Activated CD8-positive, alpha-beta memory T cell treated with anti-CD3 and anti-CD28 coated beads, Interleukin-2, amount 10 ng/mL, durations not matched to agents 7 days and 5 days (primary cell): ENCODE results near the gene PRDM16. TPM values are rescaled to one million over a fixed set of nuclear protein-coding genes. Genes with fewer than 3 reads are reported as not detected.

Experiments
- ATAC-seq: fragments of 150-1000 bp; cut with Tn5 transposase; one replicate; pipeline ENCODE4 v1.10.0; 2021; ENCODE audit warnings: moderate library complexity
- CTCF ChIA-PET: fragments of 350-600 bp; sonication (Branson Sonifier 250); formaldehyde crosslinking; loops from one replicate; lab custom pipeline; 2021; ENCODE audit warnings: antibody characterized with exemption; lab: Charles Lee
- DNase-seq: peaks from one replicate; pipeline ENCODE4 v3.0.0-alpha.2; 2020
- H3K27ac Mint-ChIP-seq: one replicate; pipeline ENCODE4 v1.8.0; 2021; ENCODE audit warnings: mild to moderate bottlenecking, mixed read lengths
- H3K27me3 Mint-ChIP-seq: one replicate; pipeline ENCODE4 v1.8.0; 2021; ENCODE audit warnings: mixed read lengths
- H3K36me3 Mint-ChIP-seq: one replicate; pipeline ENCODE4 v1.8.0; 2021; ENCODE audit warnings: mild to moderate bottlenecking, mixed read lengths
- H3K4me1 Mint-ChIP-seq: one replicate; pipeline ENCODE4 v1.8.0; 2021; ENCODE audit warnings: mixed read lengths
- H3K4me3 Mint-ChIP-seq: one replicate; pipeline ENCODE4 v1.8.0; 2021; ENCODE audit warnings: mild to moderate bottlenecking, moderate library complexity, mixed read lengths
- H3K9me3 Mint-ChIP-seq: one replicate; pipeline ENCODE4 v1.8.0; 2022; ENCODE audit warnings: low read depth, mixed read lengths
- total RNA-seq, 2 experiments: library from RNA; stranded (reverse); gene quantifications; one replicate each; pipeline ENCODE4 v1.2.3, GENCODE V29; 2021

PRDM16 gene
- total RNA-seq, 2 experiments from 2014 or later: not detected

DNA sequence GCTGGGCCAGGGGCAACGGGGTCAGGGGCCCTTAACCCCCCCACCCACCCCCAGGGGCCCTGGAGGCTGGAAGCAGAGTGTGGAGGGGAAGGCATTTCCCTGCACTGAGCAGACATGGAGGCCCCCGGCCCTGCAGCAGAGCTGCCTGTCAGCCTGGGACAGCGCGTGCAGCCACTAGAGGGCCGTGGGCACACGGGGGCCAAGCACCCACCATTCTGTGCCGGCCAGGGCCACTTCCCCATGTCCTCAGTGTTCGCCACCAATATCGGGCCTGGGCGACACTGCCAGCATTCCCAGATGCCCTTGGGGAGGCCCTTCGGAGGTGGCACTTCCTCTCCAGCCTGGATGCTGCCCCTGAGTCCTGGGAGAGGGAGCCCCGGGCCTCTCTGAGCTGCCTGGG, 362.3 kb downstream of the PRDM16 start:
- no peaks in the 10 kb centered on the region for H3K27me3 Mint-ChIP-seq
- no peak overlapping the region for H3K27ac Mint-ChIP-seq
- DNase-seq: no peak
- no peaks in the 10 kb centered on the region for H3K36me3 Mint-ChIP-seq
- ATAC-seq: no peak
- no peaks in the 10 kb centered on the region for H3K9me3 Mint-ChIP-seq
- no peak overlapping the region for H3K4me3 Mint-ChIP-seq
- CTCF ChIA-PET: interaction anchor here (1.3 kb wide), 1 partner anchor 22 kb away, joined by 3 read pairs; no protein-coding TSS in a partner anchor
- no peaks in the 10 kb centered on the region for H3K4me1 Mint-ChIP-seq

DNA sequence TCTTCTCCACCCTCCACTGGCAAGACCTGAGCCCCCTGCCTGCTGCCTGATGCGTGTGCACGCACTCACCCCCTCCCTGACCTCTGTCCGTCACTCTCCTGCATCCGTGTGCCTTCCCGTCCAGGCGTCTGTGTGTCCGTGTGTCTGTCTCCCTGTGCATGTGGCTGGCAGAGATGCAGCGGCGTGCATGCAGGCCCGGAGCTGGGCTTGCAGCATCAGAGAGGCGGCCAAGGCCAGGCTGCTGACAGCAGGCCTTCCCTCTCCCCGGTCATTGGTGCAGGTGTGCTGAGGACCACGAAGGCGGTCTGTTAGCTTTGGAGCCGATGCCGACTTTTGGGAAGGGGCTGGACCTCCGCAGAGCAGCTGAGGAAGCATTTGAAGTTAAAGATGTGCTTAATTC, 362.7 kb downstream of the PRDM16 start:
- CTCF ChIA-PET: interaction anchor here (1.3 kb wide), 1 partner anchor 21 kb away, joined by 3 read pairs; no protein-coding TSS in a partner anchor
- H3K9me3 Mint-ChIP-seq: no peaks in the 10 kb centered on the region
- no peaks in the 10 kb centered on the region for H3K4me1 Mint-ChIP-seq
- H3K4me3 Mint-ChIP-seq: no peak overlapping the region
- ATAC-seq (no peak), DNase-seq (no peak)
- no peak overlapping the region for H3K27ac Mint-ChIP-seq
- no peaks in the 10 kb centered on the region for H3K27me3 Mint-ChIP-seq
- H3K36me3 Mint-ChIP-seq: no peaks in the 10 kb centered on the region

DNA sequence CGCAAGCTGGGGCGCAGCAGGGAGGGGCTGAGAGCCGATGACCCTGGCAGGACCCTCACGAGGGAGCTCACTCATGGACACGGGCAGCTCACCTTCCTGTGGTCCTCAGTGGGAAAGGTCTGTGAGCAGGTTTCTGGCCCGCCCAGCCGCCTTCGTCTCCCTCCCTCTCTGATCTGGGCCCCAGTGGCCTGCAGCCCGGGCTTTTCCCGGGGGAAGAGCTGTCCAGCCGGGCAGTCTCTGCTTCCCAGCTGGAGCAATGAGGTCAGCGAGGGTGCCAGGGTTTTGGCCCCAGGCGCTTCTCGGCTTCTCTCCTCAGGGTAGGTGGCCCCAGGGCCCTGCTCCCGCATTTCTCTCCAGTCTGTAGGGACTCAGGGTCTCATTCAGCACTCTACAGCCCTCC, 363.3 kb downstream of the PRDM16 start:
- H3K27me3 Mint-ChIP-seq: no peaks in the 10 kb centered on the region
- no peaks in the 10 kb centered on the region for H3K9me3 Mint-ChIP-seq
- no peak overlapping the region for H3K4me3 Mint-ChIP-seq
- no peak for ATAC-seq
- no peak for DNase-seq
- CTCF ChIA-PET: interaction anchor here (1.3 kb wide), 1 partner anchor 21 kb away, joined by 3 read pairs; no protein-coding TSS in a partner anchor
- H3K36me3 Mint-ChIP-seq: no peaks in the 10 kb centered on the region
- H3K27ac Mint-ChIP-seq: no peak overlapping the region
- no peaks in the 10 kb centered on the region for H3K4me1 Mint-ChIP-seq

DNA sequence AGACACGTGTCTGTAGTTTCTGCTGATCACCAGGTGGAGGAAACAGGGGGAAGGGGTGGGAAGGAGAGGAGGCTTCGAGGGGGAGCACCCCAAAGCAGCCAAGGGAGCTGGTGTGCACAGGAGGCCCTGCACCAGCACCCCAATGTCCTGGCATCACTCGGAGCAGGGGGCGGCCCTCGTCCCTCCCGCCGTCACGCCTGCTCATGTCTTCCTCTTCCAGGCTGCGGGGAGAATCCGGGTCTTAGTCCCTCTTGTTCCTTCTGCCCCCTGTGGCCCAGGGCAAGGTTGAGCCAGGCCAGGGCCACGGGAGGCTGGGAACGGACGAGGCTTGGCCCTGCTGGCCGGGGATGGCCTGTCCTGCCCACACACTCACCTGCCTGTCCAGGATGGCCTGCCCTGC, 364.1 kb downstream of the PRDM16 start:
- Mint-ChIP-seq H3K27me3 (no peaks in the 10 kb centered on the region), H3K36me3 (no peaks in the 10 kb centered on the region), H3K4me3 (no peak overlapping the region), H3K27ac (no peak overlapping the region), H3K4me1 (no peaks in the 10 kb centered on the region), H3K9me3 (no peaks in the 10 kb centered on the region)
- ATAC-seq (no peak), DNase-seq (no peak)
- CTCF ChIA-PET: no interaction called here

DNA sequence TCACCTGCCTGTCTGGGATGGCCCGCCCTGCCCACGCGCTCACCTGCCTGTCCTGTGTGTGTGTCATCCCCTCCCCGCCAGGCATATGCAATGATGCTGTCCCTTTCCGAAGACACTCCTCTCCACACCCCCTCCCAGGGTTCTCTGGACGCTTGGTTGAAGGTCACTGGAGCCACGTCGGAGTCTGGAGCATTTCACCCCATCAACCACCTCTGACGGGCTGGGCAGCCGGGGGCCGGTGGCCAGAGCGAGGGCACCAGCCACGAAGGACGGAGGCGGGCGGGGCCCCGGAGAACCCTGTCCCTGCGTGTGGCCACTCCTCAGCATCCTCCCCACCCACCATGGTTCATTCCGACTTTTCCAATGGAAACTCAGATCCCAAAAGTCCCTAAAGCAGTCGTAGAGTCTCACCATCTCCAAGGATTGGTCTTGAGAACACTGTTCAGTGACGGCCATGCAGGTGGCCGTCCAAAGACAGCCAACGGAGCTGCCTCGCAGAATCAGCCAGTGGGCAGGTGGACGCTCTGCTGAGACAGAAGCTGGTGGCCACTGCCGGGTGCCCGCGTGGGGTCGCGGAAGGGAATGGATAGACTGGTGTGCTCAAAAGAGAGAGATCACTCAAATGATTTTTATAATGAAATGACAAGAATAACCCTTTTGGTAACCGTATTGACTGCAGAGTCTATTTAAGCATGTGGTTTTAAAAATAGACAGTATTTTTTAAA, 364.8 kb downstream of the PRDM16 start:
- DNase-seq: no peak
- Mint-ChIP-seq H3K9me3 (no peaks in the 10 kb centered on the region), H3K4me1 (no peaks in the 10 kb centered on the region), H3K27me3 (no peaks in the 10 kb centered on the region), H3K27ac (no peak overlapping the region), H3K4me3 (no peak overlapping the region), H3K36me3 (no peaks in the 10 kb centered on the region)
- ATAC-seq: no peak
- CTCF ChIA-PET: no interaction called here

DNA sequence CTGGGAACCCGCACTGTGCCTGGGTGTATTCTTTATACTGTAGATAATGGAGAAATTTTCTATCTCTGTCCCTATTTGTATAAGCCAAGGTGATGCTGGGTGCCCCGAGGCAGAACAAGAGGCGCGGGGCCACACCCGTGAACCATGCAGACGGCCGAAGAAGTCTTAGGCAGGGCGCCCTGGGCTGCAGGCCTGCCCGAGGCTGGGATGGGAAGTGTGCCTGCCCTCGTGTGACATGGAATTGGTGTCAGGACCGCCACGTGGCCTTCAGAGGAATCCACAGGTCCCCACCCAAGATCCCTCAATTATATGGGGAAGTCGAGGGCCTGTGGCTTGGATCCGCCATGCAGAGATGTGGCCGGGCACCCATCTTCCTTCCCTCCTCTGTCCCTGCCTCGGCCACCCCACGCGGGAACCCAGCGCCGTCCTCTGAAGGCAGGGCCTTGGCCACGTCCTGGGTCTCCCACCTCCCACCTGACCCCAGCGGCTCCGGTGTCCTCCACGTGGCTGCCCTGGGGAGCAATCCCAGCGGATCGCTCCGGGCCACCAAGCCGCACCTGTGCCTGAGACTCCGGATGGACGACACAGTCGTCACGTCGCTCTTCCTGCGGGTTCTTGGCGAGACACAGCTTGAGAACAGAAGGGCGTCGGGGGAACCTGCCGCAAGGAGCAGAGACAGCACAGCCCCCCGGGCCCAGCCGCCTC, 365.6 kb downstream of the PRDM16 start:
- DNase-seq (no peak), ATAC-seq (no peak)
- H3K27me3 Mint-ChIP-seq: no peaks in the 10 kb centered on the region
- H3K9me3 Mint-ChIP-seq: no peaks in the 10 kb centered on the region
- CTCF ChIA-PET: no interaction called here
- H3K27ac Mint-ChIP-seq: no peak overlapping the region
- H3K4me3 Mint-ChIP-seq: no peak overlapping the region
- no peaks in the 10 kb centered on the region for H3K36me3 Mint-ChIP-seq
- H3K4me1 Mint-ChIP-seq: no peaks in the 10 kb centered on the region

DNA sequence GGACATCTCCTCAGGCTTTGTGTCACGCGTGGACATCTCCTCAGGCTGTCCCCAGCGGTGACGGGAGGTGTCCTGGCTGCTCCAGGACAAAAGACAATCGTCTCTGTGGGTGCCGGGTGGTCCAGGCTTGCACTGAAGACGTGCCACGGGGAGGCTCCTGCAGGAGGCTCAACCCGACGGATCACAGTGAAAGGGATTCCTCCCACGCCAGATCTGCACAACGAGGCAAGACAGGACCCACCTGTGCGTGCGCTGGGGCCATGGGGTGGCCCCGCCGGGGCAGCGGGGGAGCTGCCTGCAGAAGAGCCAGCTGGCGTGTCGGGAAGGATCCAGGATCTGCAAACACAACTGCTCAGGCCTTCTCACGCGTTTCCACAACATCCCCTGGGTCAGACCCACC, 366.7 kb downstream of the PRDM16 start:
- no peaks in the 10 kb centered on the region for H3K36me3 Mint-ChIP-seq
- no peak overlapping the region for H3K27ac Mint-ChIP-seq
- DNase-seq (no peak), ATAC-seq (no peak)
- no peaks in the 10 kb centered on the region for H3K9me3 Mint-ChIP-seq
- no peaks in the 10 kb centered on the region for H3K4me1 Mint-ChIP-seq
- CTCF ChIA-PET: no interaction called here
- H3K27me3 Mint-ChIP-seq: no peaks in the 10 kb centered on the region
- H3K4me3 Mint-ChIP-seq: no peak overlapping the region

DNA sequence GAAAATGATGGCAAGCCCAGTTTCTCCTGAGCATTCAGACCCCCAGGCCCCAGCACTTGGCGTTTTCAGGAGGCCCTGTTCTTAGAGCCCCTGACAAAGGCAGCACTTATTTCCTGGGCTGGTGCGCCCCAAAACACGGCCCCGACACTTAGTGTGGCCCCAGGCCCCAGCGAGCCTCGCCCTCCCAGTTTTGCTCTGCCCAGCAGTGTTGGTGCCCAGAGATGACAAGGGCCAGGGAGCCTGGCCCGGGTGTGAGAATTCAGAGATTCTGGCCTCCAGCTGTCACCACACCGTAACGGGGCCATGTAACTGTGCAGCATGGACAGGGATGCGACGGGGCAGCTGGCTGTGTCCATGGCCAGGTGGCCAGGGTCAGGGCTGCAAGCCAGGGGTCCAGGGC, 367.4 kb downstream of the PRDM16 start:
- Mint-ChIP-seq H3K4me3 (no peak overlapping the region), H3K27ac (no peak overlapping the region), H3K4me1 (no peaks in the 10 kb centered on the region), H3K9me3 (no peaks in the 10 kb centered on the region), H3K27me3 (no peaks in the 10 kb centered on the region), H3K36me3 (no peaks in the 10 kb centered on the region)
- no peak for DNase-seq
- CTCF ChIA-PET: no interaction called here
- no peak for ATAC-seq

DNA sequence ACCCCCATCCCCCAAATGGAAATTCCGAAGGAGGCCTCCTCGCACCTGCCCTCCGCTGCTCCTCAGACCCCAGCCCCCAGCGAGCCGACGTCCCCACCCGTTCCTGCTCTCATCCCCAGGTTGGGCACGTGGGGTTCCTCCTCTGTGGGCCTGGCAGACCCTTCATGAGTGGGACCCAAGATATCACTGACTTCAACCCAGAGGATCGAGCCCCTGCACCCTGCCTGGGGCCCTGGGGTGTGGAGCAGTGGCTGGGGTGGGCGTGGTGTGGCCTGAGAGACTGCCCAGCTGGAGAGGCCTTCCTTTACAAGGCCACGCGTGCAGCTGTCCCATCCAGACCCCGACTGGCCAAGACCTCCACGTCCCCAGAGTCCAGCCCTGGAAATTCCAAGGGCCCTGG, 367.9 kb downstream of the PRDM16 start:
- no peak overlapping the region for H3K27ac Mint-ChIP-seq
- H3K4me3 Mint-ChIP-seq: no peak overlapping the region
- no peaks in the 10 kb centered on the region for H3K4me1 Mint-ChIP-seq
- no peaks in the 10 kb centered on the region for H3K27me3 Mint-ChIP-seq
- CTCF ChIA-PET: no interaction called here
- ATAC-seq (no peak), DNase-seq (no peak)
- no peaks in the 10 kb centered on the region for H3K9me3 Mint-ChIP-seq
- no peaks in the 10 kb centered on the region for H3K36me3 Mint-ChIP-seq

DNA sequence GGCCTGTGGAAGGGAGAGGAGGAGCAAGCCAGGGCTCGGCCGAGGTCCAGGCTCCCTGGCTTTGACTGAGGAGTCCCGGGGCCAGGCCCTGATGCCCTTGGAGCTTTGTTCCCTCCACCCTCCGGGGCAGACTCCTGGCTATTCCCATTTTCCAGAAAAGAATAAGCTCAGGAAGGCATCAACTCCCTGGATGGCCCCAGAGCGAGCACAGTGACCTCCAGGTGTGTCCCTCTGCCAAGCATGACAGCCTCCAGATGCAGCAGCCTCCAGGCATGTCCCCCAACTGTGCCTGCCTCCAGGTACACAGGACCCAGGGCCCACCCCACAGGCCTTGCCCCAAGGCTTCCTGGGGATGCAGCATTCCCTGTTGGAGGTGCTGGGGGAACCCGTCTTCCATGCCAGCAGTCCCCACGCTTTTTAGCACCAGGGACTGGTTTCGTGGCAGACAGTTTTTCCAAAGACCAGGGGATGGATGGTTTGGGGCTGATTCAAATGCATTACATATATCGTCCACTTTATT, 369.7 kb downstream of the PRDM16 start:
- CTCF ChIA-PET: no interaction called here
- ATAC-seq (no peak), DNase-seq (no peak)
- no peaks in the 10 kb centered on the region for H3K4me1 Mint-ChIP-seq
- no peaks in the 10 kb centered on the region for H3K27me3 Mint-ChIP-seq
- H3K36me3 Mint-ChIP-seq: no peaks in the 10 kb centered on the region
- no peak overlapping the region for H3K4me3 Mint-ChIP-seq
- no peak overlapping the region for H3K27ac Mint-ChIP-seq
- no peaks in the 10 kb centered on the region for H3K9me3 Mint-ChIP-seq

DNA sequence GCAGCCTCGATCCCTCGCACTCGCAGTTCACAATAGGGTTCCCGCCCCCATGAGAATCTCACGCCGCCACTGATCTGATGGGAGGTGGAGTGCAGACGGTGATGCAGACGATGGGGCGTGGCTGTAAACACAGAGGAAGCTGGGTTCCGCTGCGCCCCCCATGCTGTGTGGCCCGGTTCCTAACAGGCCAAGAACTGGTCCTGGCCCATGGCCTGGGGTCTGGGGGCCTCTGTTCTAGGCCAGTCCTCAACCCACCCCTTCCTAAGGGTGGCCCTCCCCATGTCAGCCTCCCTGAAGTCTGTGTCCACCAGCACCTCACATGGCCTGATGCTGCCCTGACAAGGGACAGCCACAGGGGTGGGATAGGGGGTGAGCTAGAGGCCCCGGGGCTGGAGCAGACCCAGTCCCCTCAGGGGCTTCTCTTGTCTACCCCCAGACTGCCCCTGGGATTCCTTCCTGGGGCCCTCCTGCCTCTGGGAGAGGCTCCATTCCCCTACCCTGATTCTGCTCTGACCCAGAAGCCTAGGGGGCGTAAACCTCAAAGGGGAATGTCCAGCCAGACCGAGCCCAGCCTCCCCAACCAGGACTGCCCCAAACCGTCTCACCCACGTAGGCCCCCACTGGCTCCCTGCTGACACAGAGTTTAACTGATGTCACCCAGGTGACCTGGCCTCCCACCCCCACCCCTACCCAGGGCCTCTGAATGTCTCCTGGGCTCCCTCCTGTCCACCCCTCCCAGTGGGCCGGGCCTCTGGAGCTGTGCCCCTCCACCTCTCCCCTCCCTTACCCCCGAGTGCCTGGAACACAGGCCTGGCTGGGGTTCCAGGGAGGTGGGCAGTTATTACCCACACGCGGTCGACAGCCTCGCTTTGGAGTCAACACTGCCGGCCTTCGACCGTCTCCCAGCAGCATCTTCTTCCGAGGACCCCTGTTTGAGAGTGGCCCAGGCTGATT, 370.6 kb downstream of the PRDM16 start:
- Mint-ChIP-seq H3K4me3 (no peak overlapping the region), H3K36me3 (no peaks in the 10 kb centered on the region), H3K27me3 (no peaks in the 10 kb centered on the region), H3K4me1 (no peaks in the 10 kb centered on the region), H3K9me3 (no peaks in the 10 kb centered on the region), H3K27ac (no peak overlapping the region)
- DNase-seq (no peak), ATAC-seq (no peak)
- CTCF ChIA-PET: no interaction called here

DNA sequence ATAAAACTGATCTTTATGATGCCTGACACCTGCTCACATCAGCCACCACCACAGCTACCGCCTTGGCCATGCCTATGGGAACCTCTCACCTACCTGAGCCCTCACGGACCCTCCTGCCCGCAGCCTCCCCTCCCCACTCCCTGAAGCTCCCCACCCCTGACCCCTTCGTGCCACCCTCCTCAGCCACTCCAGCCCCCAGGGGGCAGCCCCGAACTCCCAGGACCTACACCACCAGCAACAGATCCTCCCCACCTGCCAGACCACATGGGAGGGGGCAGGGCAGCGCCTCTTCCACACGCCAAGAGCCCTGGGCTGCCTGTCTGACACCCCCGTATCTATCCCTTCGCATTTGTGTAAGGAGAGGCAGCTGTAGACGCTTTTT, 371.3 kb downstream of the PRDM16 start:
- Mint-ChIP-seq H3K4me1 (no peaks in the 10 kb centered on the region), H3K27me3 (no peaks in the 10 kb centered on the region), H3K36me3 (no peaks in the 10 kb centered on the region), H3K27ac (no peak overlapping the region), H3K4me3 (no peak overlapping the region), H3K9me3 (no peaks in the 10 kb centered on the region)
- no peak for DNase-seq
- CTCF ChIA-PET: no interaction called here
- no peak for ATAC-seq

DNA sequence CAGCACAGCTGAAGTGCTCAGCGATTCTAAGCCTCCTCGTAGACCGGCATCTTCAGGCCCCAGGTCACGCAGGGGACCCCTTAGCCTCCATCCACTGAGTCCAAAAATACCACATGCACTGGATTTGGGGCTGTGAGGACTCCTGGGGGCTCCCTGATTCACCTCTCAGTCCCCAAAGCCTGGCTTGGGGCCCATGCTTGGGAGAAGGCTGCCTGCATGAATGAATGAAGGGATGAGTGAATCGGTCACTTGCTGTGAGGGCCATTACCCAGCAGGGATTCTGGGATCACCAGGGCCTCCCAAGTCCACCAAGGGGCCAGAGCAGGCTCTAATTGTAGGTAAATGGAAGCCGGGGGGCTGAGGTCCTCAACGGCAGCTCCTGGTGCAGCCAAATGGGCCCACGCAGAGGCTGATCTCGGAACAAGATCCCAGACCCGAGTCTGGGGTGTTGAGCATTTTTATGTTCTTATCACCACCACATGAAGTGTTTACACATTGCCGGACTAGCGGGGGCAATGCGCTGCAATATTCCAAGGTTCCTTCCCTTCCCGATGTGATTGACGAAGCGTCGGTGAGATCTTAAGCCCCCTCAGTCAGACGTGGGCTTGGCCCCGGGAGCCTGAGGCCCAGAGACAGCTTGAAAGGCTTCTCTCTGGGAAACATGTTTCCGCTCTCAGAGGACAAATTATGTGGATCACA, 371.9 kb downstream of the PRDM16 start:
- ATAC-seq: no peak
- Mint-ChIP-seq H3K36me3 (no peaks in the 10 kb centered on the region), H3K9me3 (no peaks in the 10 kb centered on the region), H3K27me3 (no peaks in the 10 kb centered on the region), H3K4me1 (no peaks in the 10 kb centered on the region), H3K27ac (no peak overlapping the region), H3K4me3 (no peak overlapping the region)
- no peak for DNase-seq
- CTCF ChIA-PET: no interaction called here
